ENCODE results near the gene PPHLN1. TPM values are rescaled to one million over a fixed set of nuclear protein-coding genes. Genes with fewer than 3 reads are reported as not detected.

The PPHLN1 gene
- total RNA-seq, 1 donor from 2014 or later: 65.3 TPM

GRCh38 chr12:42482041-42482747, 156.2 kb downstream of the PPHLN1 start:
- Histone ChIP-seq H3K36me3 (ENCODE audit: insufficient read depth, low read length) (no peaks in the 10 kb centered on the region), H4K20me1 (ENCODE audit: insufficient read depth, low read length) (peaks cover 81% of the 10 kb centered on the region), H2AFZ (ENCODE audit: low read depth, low read length) (peak overlapping the region; percentile 8), H3K4me3 (ENCODE audit: insufficient read depth, low read depth, low read length) (peak overlapping the region; percentile 72), H3K9me3 (ENCODE audit: insufficient read depth, low read depth, low read length) (no peaks in the 10 kb centered on the region), H3K4me2 (ENCODE audit: low read length) (peak overlapping the region; percentile 90), H3K9ac (ENCODE audit: low read length) (peak overlapping the region; percentile 91), H3K27me3 (ENCODE audit: insufficient read depth, low read length) (no peaks in the 10 kb centered on the region), H3K4me1 (ENCODE audit: insufficient read depth, low read length) (peaks cover 14% of the 10 kb centered on the region), H3K27ac (ENCODE audit: low read depth, low read length) (peak overlapping the region; percentile 75), H3K79me2 (ENCODE audit: insufficient read depth, low read length) (peaks cover 91% of the 10 kb centered on the region)
- peaks cover 26% of the 10 kb centered on the region for H3K4me1 Mint-ChIP-seq (ENCODE audit: low read depth, unreplicated experiment)
- DNase-seq (ENCODE audit: low read depth) (peak; percentile 61), FAIRE-seq (no peak)
- H3K27me3 Mint-ChIP-seq (ENCODE audit: low read depth, unreplicated experiment): peaks cover 11% of the 10 kb centered on the region
- H3K27ac Mint-ChIP-seq (ENCODE audit: unreplicated experiment): peak overlapping the region; percentile 79
- no peaks in the 10 kb centered on the region for H3K36me3 Mint-ChIP-seq (ENCODE audit: low read depth, unreplicated experiment)
- peak overlapping the region; percentile 94 for H3K4me3 Mint-ChIP-seq (ENCODE audit: unreplicated experiment)
- no peaks in the 10 kb centered on the region for H3K9me3 Mint-ChIP-seq (ENCODE audit: unreplicated experiment)
- TF ChIP-seq, protein P1, sequence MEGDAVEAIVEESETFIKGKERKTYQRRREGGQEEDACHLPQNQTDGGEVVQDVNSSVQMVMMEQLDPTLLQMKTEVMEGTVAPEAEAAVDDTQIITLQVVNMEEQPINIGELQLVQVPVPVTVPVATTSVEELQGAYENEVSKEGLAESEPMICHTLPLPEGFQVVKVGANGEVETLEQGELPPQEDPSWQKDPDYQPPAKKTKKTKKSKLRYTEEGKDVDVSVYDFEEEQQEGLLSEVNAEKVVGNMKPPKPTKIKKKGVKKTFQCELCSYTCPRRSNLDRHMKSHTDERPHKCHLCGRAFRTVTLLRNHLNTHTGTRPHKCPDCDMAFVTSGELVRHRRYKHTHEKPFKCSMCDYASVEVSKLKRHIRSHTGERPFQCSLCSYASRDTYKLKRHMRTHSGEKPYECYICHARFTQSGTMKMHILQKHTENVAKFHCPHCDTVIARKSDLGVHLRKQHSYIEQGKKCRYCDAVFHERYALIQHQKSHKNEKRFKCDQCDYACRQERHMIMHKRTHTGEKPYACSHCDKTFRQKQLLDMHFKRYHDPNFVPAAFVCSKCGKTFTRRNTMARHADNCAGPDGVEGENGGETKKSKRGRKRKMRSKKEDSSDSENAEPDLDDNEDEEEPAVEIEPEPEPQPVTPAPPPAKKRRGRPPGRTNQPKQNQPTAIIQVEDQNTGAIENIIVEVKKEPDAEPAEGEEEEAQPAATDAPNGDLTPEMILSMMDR (IDR thresholded peaks at IDR 0.05; ENCODE audit: insufficient read depth, low read depth, low read length): no peak
- no peak for TF ChIP-seq EZH2 (IDR thresholded peaks at IDR 0.05; ENCODE audit: insufficient read depth, low read length)

DNA sequence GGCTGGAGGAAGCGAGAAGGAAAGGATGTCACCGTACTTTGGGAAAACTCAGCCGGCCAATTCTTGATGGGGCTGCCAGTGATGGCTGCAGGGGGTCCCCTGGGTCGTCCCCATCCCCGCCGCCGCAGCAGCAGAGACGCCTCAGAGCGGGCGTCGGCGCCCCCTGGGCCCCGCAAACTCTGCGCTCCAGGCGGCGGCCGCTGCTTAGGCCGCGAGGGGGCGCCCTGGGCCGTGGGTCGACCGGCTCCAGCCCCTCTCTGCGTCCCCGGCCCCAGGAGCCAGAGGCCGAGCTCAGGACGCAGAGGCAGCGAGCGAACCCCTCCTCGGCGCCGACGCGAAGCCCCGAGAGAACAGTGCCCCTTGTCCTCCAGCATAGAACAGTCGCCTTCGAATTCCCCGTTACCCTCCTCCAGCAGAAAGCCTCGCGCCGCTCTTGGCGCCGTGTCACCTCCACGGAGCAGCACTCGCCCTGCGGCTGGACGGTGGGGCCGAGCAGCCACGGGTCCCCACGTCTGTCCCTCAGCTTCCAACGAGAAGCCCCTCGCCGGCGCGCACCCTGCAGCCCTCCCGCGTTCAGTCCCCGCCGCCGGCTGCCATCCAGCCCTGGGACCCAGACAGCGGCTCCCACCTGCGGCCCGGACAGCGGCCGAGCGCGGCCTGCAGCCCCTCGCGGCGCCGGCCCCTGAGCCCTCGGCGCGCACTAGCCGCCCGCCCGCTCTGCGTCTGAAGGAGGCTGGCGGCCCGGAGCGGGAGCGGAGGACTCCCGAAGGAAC, 157.0 kb downstream of the PPHLN1 start:
- Histone ChIP-seq H3K27ac (ENCODE audit: low read depth, low read length) (peak overlapping the region; percentile 75), H3K4me1 (ENCODE audit: insufficient read depth, low read length) (peaks cover 14% of the 10 kb centered on the region), H3K36me3 (ENCODE audit: insufficient read depth, low read length) (no peaks in the 10 kb centered on the region), H4K20me1 (ENCODE audit: insufficient read depth, low read length) (peaks cover 84% of the 10 kb centered on the region), H2AFZ (ENCODE audit: low read depth, low read length) (peak overlapping the region; percentile 48), H3K4me3 (ENCODE audit: insufficient read depth, low read depth, low read length) (peak overlapping the region; percentile 72), H3K4me2 (ENCODE audit: low read length) (peak overlapping the region; percentile 90), H3K27me3 (ENCODE audit: insufficient read depth, low read length) (no peaks in the 10 kb centered on the region), H3K79me2 (ENCODE audit: insufficient read depth, low read length) (peaks cover 89% of the 10 kb centered on the region), H3K9ac (ENCODE audit: low read length) (peak overlapping the region; percentile 91), H3K9me3 (ENCODE audit: insufficient read depth, low read depth, low read length) (no peaks in the 10 kb centered on the region)
- H3K36me3 Mint-ChIP-seq (ENCODE audit: low read depth, unreplicated experiment): no peaks in the 10 kb centered on the region
- no peak for FAIRE-seq
- H3K4me1 Mint-ChIP-seq (ENCODE audit: low read depth, unreplicated experiment): peaks cover 25% of the 10 kb centered on the region
- peak; percentile 45 for DNase-seq (ENCODE audit: low read depth)
- peak overlapping the region; percentile 94 for H3K4me3 Mint-ChIP-seq (ENCODE audit: unreplicated experiment)
- H3K27ac Mint-ChIP-seq (ENCODE audit: unreplicated experiment): peak overlapping the region; percentile 84
- H3K27me3 Mint-ChIP-seq (ENCODE audit: low read depth, unreplicated experiment): peaks cover 15% of the 10 kb centered on the region
- no peaks in the 10 kb centered on the region for H3K9me3 Mint-ChIP-seq (ENCODE audit: unreplicated experiment)
- TF ChIP-seq, protein P1 (IDR thresholded peaks at IDR 0.05; ENCODE audit: insufficient read depth, low read depth, low read length): peak; percentile 34
- no peak for TF ChIP-seq EZH2 (IDR thresholded peaks at IDR 0.05; ENCODE audit: insufficient read depth, low read length)
